ENCODE results near the gene SLC2A6. TPM values are rescaled to one million over a fixed set of nuclear protein-coding genes. Genes with fewer than 3 reads are reported as not detected.

The SLC2A6 gene
- total RNA-seq = 10 to 100 TPM in 1 of 2 donors, 1 to 10 TPM in 1; 7.8 to 22.4 TPM
- polyA plus RNA-seq (ENCODE audit: insufficient read length in 6 of 6) = 1 to 10 TPM; 1.9 to 5.4 (median 2.6) TPM
- long read RNA-seq, donor 1, partial matches to known transcripts = 0 of 2 reads
- long read RNA-seq, donor 1, other reads (novel, unspliced or antisense) = 0 of 2 reads
- long read RNA-seq, donor 2, partial matches to known transcripts = 0 of 1 reads
- long read RNA-seq, donor 2, other reads (novel, unspliced or antisense) = 0 of 1 reads
- long read RNA-seq, donor 3 = 0 reads
- long read RNA-seq, donor 4, partial matches to known transcripts = 2 of 9 reads
- long read RNA-seq, donor 4, other reads (novel, unspliced or antisense) = 2 of 9 reads
- long read RNA-seq, donor 5, partial matches to known transcripts = 0 of 1 reads
- long read RNA-seq, donor 5, other reads (novel, unspliced or antisense) = 0 of 1 reads
- long read RNA-seq, donor 6, partial matches to known transcripts = 0 of 1 reads
- long read RNA-seq, donor 6, other reads (novel, unspliced or antisense) = 0 of 1 reads
- long read RNA-seq, donor 7 = 0 reads
- long read RNA-seq, donor 8, partial matches to known transcripts = 0 of 4 reads
- long read RNA-seq, donor 8, other reads (novel, unspliced or antisense) = 0 of 4 reads
- long read RNA-seq, donor 9 = 0 reads
- long read RNA-seq, donor 10, transcript SLC2A6-201 (9 exons, 2,301 nt) = minor isoform, 9 of 47 reads
- long read RNA-seq, donor 10, transcript SLC2A6-202 (10 exons, 2,528 nt) = major isoform, 27 of 47 reads
- long read RNA-seq, donor 10, partial matches to known transcripts = 4 of 47 reads
- long read RNA-seq, donor 10, other reads (novel, unspliced or antisense) = 7 of 47 reads
- long read RNA-seq, donor 11, partial matches to known transcripts = 0 of 5 reads
- long read RNA-seq, donor 11, other reads (novel, unspliced or antisense) = 0 of 5 reads
- long read RNA-seq, donor 12, partial matches to known transcripts = 0 of 2 reads
- long read RNA-seq, donor 12, other reads (novel, unspliced or antisense) = 0 of 2 reads

DNA sequence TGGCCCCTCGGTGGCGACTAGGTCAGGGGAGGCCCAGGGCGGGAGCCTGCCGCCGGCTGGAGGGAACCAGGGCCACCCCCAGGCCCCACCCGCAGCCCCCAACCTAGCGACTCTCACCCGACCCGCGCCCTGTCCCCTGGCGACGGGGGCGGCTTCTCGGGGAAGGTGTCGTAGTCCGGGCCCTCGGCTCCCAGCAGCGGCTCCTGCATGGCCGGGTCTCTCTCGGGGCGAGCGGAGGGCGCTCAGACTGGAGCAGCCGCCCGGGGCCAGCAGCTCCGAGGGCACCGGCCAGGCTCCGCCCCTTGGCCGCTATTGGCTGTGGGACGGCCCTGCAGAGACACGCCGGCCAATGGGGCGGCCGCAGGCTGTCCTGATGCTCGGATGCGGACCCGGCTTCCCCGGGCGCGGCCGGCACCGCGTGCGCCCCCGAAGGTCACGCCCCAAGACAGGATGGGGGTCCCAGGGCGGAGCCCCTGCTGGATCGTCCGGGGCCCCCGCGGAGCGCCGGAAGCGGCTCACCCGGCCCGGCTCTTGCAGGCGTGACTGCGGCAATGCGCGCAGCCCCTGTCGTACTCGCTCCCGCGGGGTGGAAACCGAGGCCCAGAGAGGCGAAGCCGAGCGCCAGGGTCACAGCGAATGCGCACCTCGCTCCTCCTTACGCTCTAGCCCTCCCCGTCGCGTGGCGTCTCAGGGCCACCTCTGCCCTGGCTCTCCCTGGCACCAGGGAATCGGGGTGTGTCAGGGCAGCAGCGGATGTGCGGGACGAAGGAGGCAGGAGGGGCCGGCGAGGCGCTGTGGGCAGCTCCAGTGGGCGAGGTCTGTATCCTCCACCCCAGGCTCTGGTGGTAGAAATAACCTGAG, at the start of gene SLC2A6:
SLC2A6 (minus strand) TSS at position 249 of the 861 bp plus-strand sequence; CDS start at position 209, 40 bp downstream.
- DNase-seq = peak in 3 of 4 donors; percentile 84 to 98 (median 87)
- intact Hi-C loops (cut with DNase I) = no loop called here
- peaks cover 0 to 22% of the 10 kb centered on the region in 2 donors for H3K27me3 ChIP-seq
- ATAC-seq = peak; percentile 99
- H3K4me3 ChIP-seq = peak within 1 kb of the TSS; percentile 61 to 70
- peaks cover 0 to 21% of the 10 kb centered on the region in 2 donors for H3K36me3 ChIP-seq
- H3K27ac ChIP-seq = peak within 1 kb of the TSS; percentile 71 to 78
- H3K9me3 ChIP-seq = no peaks in the 10 kb centered on the region
- peaks cover 9 to 59% of the 10 kb centered on the region in 2 donors for H3K4me1 ChIP-seq
- TF ChIP-seq, protein P1, sequence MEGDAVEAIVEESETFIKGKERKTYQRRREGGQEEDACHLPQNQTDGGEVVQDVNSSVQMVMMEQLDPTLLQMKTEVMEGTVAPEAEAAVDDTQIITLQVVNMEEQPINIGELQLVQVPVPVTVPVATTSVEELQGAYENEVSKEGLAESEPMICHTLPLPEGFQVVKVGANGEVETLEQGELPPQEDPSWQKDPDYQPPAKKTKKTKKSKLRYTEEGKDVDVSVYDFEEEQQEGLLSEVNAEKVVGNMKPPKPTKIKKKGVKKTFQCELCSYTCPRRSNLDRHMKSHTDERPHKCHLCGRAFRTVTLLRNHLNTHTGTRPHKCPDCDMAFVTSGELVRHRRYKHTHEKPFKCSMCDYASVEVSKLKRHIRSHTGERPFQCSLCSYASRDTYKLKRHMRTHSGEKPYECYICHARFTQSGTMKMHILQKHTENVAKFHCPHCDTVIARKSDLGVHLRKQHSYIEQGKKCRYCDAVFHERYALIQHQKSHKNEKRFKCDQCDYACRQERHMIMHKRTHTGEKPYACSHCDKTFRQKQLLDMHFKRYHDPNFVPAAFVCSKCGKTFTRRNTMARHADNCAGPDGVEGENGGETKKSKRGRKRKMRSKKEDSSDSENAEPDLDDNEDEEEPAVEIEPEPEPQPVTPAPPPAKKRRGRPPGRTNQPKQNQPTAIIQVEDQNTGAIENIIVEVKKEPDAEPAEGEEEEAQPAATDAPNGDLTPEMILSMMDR (IDR thresholded peaks at IDR 0.05) = no peak

DNA sequence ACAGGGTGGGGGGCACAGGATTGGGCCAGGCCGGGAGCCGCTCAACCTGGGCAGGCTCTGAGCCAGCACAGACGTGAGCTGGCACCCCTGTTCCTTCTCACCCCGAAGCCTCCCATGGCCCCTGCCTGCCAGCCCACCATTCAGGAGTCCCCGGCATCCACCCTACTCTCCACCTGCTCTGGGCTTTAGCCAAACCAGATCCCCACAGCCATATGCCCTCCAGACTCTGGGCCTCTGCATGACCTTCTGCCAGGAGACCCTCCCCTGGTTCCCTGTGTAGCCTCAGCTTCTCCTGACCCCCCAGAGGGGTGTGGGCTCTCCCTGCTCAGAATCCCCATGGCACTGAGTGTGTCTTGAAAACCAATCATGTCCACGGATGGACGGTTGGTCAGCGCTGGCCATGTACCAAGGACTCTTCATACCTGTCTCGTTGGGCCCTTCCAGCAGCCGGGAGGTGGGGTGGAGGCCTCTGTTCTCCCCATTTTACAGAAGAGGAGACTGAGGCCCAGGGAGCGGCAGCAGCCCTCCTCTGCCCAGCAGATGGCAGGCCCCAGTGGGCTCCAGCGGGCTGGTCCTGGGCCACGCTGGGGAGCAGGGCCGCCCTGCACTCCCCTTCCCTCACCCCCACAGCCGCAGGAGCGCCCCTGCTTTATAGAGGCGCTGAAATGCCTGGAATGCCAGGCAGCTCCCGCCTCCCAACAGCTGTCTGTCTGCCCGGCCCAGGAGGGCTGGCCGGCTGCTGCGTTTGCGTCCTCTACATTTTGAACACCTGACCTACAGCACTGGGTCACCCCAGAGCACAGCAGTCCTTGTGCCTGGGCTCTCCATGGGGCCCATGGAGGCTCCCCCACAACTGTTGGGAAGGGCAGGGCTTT, 49.3 kb upstream of the SLC2A6 start:
- Histone ChIP-seq H3K27ac (no peak overlapping the region), H3K4me1 (peaks cover 9 to 13% of the 10 kb centered on the region in 2 donors), H3K4me3 (no peak overlapping the region), H3K9me3 (no peaks in the 10 kb centered on the region), H3K27me3 (peaks cover 0 to 54% of the 10 kb centered on the region in 2 donors), H3K36me3 (no peaks in the 10 kb centered on the region)
- TF ChIP-seq, protein P1 (IDR thresholded peaks at IDR 0.05) = no peak
- no peak for ATAC-seq
- DNase-seq = no peak
- intact Hi-C loops (cut with DNase I) = no loop called here

DNA sequence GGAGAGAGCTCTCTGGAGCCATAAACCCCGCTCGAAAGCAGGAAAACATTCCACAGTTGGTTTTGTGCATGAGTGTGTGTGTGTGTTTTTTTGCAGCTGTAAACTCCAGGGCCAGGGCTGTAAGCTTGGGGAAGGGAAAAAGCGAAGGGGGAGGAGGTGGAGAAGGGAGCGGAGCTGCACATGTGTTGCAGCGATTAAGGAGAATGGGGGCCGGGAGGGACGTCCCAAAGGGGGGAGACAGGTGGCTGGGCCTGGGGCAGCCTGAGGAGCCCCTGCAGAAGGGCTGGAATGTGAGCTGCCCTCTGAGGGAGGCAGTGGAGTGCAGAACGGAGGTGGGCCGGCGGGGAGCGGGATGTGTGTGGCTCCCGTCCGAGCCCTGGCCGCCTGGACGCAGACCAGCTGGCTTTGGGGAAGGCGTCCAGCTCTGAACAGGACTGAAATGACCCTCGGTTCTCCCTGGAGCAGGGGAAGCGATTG, 48.6 kb upstream of the SLC2A6 start:
- TF ChIP-seq, protein P1 (IDR thresholded peaks at IDR 0.05) = no peak
- Histone ChIP-seq H3K27ac (no peak overlapping the region), H3K9me3 (no peaks in the 10 kb centered on the region), H3K4me3 (no peak overlapping the region), H3K36me3 (no peaks in the 10 kb centered on the region), H3K27me3 (peaks cover 0 to 51% of the 10 kb centered on the region in 2 donors), H3K4me1 (peaks cover 8 to 12% of the 10 kb centered on the region in 2 donors)
- intact Hi-C loops (cut with DNase I) = no loop called here
- peak; percentile 29 for ATAC-seq
- peak in 2 of 4 donors; percentile 86 to 90 for DNase-seq

DNA sequence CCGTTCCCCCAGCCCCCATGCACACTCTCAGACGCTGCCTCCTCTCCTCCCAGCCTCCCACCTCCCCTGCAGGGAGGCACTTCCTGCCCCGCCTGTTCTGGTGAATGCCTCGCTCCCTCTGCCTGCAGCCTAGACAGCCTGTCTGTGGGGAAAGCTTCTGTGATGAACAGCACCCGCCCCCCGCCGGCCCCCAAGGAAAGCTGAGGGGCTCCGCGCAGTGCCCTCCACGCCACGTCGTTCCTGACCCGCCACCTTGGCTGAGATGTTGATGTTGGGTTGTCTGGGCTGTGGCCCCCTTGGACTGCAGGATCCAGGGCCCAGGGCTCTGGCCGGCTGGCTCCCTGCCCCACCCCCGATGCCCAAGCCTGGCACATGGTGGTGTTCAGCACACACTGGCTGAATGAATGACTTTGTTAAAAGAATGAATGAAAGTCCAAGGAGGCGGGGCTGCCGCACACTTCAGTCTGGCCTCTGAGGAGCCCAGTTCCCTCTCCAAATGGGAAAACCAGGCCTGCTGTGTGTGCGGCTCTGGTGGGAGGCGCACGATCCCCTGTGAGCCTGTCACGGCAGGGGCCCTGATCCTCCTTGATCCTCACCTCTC, 47.9 kb upstream of the SLC2A6 start:
- intact Hi-C loops (cut with DNase I) = no loop called here

More for the DNA sequence above, 47.9 kb upstream of the SLC2A6 start:
- TF ChIP-seq, protein P1 (IDR thresholded peaks at IDR 0.05) = no peak
- Histone ChIP-seq H3K9me3 (no peaks in the 10 kb centered on the region), H3K36me3 (no peaks in the 10 kb centered on the region), H3K4me1 (peaks cover 8 to 12% of the 10 kb centered on the region in 2 donors), H3K4me3 (no peak overlapping the region), H3K27ac (no peak overlapping the region), H3K27me3 (peaks cover 0 to 48% of the 10 kb centered on the region in 2 donors)
- no peak for ATAC-seq
- DNase-seq = peak in 1 of 4 donors; percentile 61
